HG03571 (cell line): ENCODE data around the gene SMARCB1.
"Not testable (repeated sequence)": the region's sequence is repeated elsewhere in the genome, so short reads cannot be mapped to it uniquely, and the experiment has no call there.

ENCODE experiments used
- ATAC-seq: cut with Tn5 transposase; IDR thresholded peaks from one replicate; pipeline ENCODE4 v1.9.1; 2021; ENCODE audit not compliant: unreplicated experiment

The SMARCB1 gene

GRCh38 chr22:23841736-23842445 is 55.1 kb downstream of the SMARCB1 start:
- ATAC-seq, result no peak

GRCh38 chr22:23842599-23842998 is 55.8 kb downstream of the SMARCB1 start:
- ATAC-seq, result no peak

- no peak for ATAC-seq
These were observed 58.0 kb downstream of the SMARCB1 start for GRCh38 chr22:23844739-23845202.

- no peak for ATAC-seq
These were observed 58.7 kb downstream of the SMARCB1 start for GRCh38 chr22:23845265-23846080.

GRCh38 chr22:23846081-23846469 is 59.3 kb downstream of the SMARCB1 start:
- ATAC-seq, result no peak

- no peak for ATAC-seq
These were observed 60.6 kb downstream of the SMARCB1 start for GRCh38 chr22:23847310-23847920.

GRCh38 chr22:23847991-23848864 is 61.5 kb downstream of the SMARCB1 start:
- no peak for ATAC-seq

GRCh38 chr22:23849009-23850006 is 62.5 kb downstream of the SMARCB1 start:
- no peak for ATAC-seq

GRCh38 chr22:23850136-23850611 is 63.4 kb downstream of the SMARCB1 start:
- ATAC-seq, result peak; percentile 66

- ATAC-seq, result peak; percentile 24
These were observed 70.2 kb downstream of the SMARCB1 start for GRCh38 chr22:23856721-23857605.

- peak; percentile 78 for ATAC-seq
These were observed 71.1 kb downstream of the SMARCB1 start, which contains the start of gene SLC2A11 for GRCh38 chr22:23857606-23858483. Gene SLC2A11 (plus strand): TSS chr22:23857875. CDS start chr22:23858000, 125 bp downstream.

GRCh38 chr22:23858484-23858815 is 71.7 kb downstream of the SMARCB1 start:
- ATAC-seq, result no peak

- ATAC-seq, result no peak
These were observed 72.4 kb downstream of the SMARCB1 start for GRCh38 chr22:23859201-23859600.

GRCh38 chr22:23860187-23860586 is 73.4 kb downstream of the SMARCB1 start:
- ATAC-seq, result not testable (repeated sequence)

- ATAC-seq, result no peak
These were observed 75.3 kb downstream of the SMARCB1 start for GRCh38 chr22:23862103-23862502.

GRCh38 chr22:23864499-23865154 is 77.9 kb downstream of the SMARCB1 start:
- ATAC-seq, result not testable (repeated sequence)

GRCh38 chr22:23868580-23868979 is 81.8 kb downstream of the SMARCB1 start:
- ATAC-seq, result no peak
